ENCODE data around the gene BMP7. TPM values are rescaled to one million over a fixed set of nuclear protein-coding genes. Genes with fewer than 3 reads are reported as not detected.

BMP7 gene
- total RNA-seq, 4 donors from 2014 or later: 19.2 to 39.2 (median 28.2) TPM

DNA sequence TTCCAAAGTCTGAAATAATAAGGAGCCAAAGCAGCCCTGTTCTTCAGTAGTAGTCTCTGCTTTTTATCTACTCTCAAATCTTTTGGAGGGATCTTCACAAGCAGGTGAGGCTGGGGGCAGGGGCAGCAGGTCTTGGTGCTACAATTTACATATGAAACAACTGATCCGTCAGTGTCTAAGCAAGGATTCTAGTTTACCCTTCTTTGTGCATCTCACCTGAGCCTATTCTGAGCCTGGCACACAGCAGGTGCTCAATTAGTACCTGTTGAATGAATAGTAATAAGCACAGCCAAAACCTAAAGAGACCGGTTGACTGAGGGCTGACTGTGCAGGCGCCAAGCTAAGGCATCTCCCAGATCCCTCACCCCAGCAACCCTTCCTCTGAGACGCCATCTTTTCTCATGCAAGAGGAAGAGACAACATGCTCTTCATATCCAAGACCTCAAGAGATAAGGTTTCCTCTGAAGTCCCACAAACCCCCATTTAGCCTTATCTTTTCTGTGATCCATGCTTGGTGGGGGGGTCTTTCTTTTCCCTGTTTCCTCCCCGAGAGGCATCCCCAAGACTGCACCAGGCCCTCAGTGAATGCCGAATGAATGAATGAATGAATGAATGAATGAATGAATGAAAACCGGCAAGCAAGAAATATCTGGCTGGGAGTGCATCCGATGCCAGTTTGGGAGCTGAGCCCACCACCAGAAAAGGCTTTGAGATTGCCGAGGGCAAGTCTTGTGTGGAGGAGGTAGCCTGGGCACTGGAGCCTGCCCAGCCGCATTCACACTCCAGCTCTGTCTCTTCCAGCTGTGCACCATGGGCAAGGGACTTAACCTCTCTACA is 2.9 kb upstream of the BMP7 start:
- Histone ChIP-seq H3K36me3 (no peaks in the 10 kb centered on the region), H3K27ac (no peak overlapping the region), H3K4me1 (peaks cover 26% of the 10 kb centered on the region), H3K4me3 (no peak overlapping the region), H3K27me3 (peaks cover 38% of the 10 kb centered on the region), H3K9me3 (no peaks in the 10 kb centered on the region)
- TF ChIP-seq EP300 (IDR thresholded peaks at IDR 0.05) (no peak), POLR2A (IDR thresholded peaks at IDR 0.05) (no peak), POLR2AphosphoS5 (IDR thresholded peaks at IDR 0.05) (no peak)
- TF ChIP-seq, protein P1, sequence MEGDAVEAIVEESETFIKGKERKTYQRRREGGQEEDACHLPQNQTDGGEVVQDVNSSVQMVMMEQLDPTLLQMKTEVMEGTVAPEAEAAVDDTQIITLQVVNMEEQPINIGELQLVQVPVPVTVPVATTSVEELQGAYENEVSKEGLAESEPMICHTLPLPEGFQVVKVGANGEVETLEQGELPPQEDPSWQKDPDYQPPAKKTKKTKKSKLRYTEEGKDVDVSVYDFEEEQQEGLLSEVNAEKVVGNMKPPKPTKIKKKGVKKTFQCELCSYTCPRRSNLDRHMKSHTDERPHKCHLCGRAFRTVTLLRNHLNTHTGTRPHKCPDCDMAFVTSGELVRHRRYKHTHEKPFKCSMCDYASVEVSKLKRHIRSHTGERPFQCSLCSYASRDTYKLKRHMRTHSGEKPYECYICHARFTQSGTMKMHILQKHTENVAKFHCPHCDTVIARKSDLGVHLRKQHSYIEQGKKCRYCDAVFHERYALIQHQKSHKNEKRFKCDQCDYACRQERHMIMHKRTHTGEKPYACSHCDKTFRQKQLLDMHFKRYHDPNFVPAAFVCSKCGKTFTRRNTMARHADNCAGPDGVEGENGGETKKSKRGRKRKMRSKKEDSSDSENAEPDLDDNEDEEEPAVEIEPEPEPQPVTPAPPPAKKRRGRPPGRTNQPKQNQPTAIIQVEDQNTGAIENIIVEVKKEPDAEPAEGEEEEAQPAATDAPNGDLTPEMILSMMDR (IDR thresholded peaks at IDR 0.05): no peak
- DNase-seq (ENCODE audit: low spot score in 2 of 2): no peak
- 74% methylated on average over 10 of the region's 10 CpGs for WGBS

DNA sequence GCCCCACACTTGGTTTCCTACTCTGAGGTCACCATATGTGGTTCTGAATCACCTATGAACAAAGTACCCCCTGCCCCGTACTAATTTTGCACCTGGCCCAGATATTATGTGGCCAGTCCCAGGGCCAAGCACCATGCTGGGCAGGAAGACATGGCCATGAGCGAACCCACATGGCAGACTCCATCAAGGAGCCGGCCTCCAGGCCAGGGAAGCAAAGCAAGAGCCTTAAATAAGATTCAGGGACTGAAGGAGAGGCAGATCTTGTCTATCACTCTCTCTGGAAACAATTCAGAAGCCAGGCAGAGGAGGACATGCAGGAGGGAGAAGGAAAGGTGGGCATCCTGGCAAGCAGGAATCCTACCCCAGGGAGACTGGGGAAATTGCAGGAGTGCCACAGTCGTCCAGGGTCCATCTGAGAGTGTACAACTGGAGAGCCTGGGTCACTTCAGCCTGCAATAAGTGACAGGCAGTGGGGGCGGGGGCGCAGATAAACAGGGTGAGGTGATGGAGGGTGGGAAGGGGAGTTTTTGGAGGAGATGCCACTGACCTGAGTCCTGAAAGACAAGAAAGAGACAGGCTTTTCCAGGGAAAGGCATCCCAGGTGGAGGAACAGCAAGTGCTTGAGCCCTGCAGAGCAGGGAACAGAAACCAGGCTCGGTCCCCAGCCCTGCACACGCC is 2.1 kb upstream of the BMP7 start:
- Histone ChIP-seq H3K27ac (no peak overlapping the region), H3K9me3 (no peaks in the 10 kb centered on the region), H3K27me3 (peaks cover 44% of the 10 kb centered on the region), H3K36me3 (no peaks in the 10 kb centered on the region), H3K4me1 (peaks cover 27% of the 10 kb centered on the region), H3K4me3 (no peak overlapping the region)
- 80% methylated on average over 8 of the region's 8 CpGs for whole genome bisulfite sequencing
- DNase-seq (ENCODE audit: low spot score in 2 of 2): no peak
- TF ChIP-seq POLR2A (IDR thresholded peaks at IDR 0.05) (no peak), EP300 (IDR thresholded peaks at IDR 0.05) (no peak), POLR2AphosphoS5 (IDR thresholded peaks at IDR 0.05) (no peak)
- TF ChIP-seq, protein P1 (IDR thresholded peaks at IDR 0.05): no peak

DNA sequence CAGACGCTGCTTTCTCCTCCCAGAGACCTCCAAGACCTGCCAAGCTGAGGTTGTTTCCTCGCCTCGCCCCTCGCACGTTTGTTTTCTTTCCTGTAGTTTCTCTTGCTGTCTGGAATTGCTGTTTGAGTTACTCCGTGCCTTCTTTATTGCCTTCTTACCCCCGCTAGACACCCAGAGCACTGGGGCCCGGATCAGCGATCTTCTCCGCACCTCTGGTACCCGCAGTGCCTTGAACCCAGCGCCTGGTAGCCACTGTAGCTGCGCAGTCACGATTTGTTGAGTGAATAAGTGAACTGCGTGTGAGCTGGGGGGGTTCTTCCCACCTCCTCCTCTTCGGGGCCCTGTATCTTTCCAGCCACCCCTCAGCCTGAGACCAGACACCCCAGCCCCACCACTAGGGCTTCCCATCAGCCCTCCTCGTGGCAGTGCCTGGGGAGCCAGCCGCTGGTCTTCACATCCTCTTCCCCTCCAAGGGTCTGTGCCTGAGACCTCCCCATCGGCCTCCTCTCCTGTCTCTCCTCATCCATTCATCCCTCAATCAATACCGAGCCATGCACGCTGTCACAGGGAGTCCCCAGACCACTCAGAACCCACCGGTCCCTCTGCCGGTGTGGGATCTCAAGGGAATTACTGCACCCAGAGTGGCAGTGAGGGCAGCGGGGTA is 849 bp upstream of the BMP7 start:
- no peak for TF ChIP-seq POLR2AphosphoS5 (IDR thresholded peaks at IDR 0.05)
- no peak for TF ChIP-seq EP300 (IDR thresholded peaks at IDR 0.05)
- TF ChIP-seq, protein P1 (IDR thresholded peaks at IDR 0.05): no peak
- no peak for TF ChIP-seq POLR2A (IDR thresholded peaks at IDR 0.05)
- Histone ChIP-seq H3K27me3 (peaks cover 52% of the 10 kb centered on the region), H3K36me3 (no peaks in the 10 kb centered on the region), H3K4me1 (peaks cover 39% of the 10 kb centered on the region), H3K9me3 (no peaks in the 10 kb centered on the region), H3K4me3 (peak overlapping the region; percentile 66), H3K27ac (no peak overlapping the region)
- no peak for DNase-seq (ENCODE audit: low spot score in 2 of 2)
- 57% methylated on average over 22 of the region's 24 CpGs for WGBS

DNA sequence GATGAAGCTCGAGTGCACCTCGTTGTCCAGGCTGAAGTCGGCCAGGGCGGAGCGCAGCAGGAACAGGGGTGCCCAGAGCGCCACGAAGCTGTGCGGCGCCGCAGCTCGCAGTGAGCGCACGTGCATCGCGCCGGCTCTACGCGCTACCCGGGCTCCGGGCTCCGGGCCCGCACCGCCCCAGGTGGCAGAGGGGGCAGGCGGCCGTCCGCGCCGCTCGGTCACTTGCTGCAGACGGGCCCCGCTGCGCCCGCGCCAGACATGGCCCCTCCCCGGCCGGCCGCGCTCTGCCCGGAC is 497 bp downstream of the BMP7 start:
- no peak for DNase-seq (ENCODE audit: low spot score in 2 of 2)
- H3K9me3 ChIP-seq: no peaks in the 10 kb centered on the region
- H3K27me3 ChIP-seq: peaks cover 59% of the 10 kb centered on the region
- peak overlapping the region; percentile 66 for H3K4me3 ChIP-seq
- WGBS: 2% methylated on average over 9 of the region's 39 CpGs
- TF ChIP-seq POLR2A (IDR thresholded peaks at IDR 0.05): no peak
- TF ChIP-seq, protein P1 (IDR thresholded peaks at IDR 0.05): no peak
- TF ChIP-seq POLR2AphosphoS5 (IDR thresholded peaks at IDR 0.05): no peak
- H3K36me3 ChIP-seq: no peaks in the 10 kb centered on the region
- peak overlapping the region; percentile 31 for H3K27ac ChIP-seq
- H3K4me1 ChIP-seq: peaks cover 53% of the 10 kb centered on the region
